ENCODE data around the gene TBL3.

Gene TBL3

DNA sequence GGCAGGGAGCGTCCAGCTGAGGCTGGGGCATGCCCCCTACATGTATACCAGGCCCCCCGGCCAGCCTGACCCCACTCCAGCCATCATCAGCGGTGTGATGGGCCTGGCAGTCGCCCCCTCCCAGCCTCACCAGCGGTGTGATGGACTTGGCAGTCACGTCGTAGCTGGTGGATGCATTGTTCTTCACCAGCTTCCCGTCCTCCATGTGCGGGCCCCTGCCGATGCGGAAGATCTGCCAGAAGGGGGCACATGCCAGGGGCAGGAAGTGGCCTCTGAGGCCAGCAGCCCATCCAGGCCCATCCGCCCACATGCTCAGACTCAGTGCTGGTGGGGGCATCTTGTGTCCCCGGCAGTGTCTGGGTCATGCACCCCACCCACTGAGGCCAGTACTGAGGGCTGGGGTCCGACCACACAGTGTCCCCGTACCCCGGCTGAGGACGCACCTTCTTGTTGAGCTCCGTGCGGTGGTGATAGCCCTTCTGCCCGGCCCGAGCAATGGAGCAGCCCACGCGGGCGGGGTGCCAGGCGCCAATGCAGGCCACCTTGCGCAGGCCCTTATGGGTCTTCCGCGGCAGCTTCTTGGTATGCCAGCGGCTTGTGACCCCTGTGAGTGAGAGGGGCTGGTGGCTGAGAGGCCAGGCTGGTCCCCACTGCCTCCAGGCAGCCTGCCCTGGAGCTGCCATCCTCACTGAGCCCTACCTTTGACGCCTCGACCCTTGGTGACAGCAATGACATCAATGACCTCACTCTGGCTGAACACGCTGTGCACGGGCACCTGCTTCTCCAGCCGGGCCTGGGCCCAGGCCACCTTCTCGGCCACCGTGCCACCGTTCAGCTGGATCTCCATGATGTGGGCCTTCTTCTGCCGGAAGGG, 25.1 kb upstream of the TBL3 start:
- TF ChIP-seq TOX (CRISPR knock-in tag; IDR thresholded peaks at IDR 0.05; ENCODE audit: borderline replicate concordance) (no peak), PPARA (CRISPR knock-in tag; IDR thresholded peaks at IDR 0.05; ENCODE audit: borderline replicate concordance) (no peak), ZNF8 (CRISPR knock-in tag; IDR thresholded peaks at IDR 0.05) (no peak), ZFP30 (CRISPR knock-in tag; IDR thresholded peaks at IDR 0.05) (no peak), ARNTL (CRISPR knock-in tag; IDR thresholded peaks at IDR 0.05; ENCODE audit: borderline replicate concordance, low read depth) (no peak), ZFP3 (CRISPR knock-in tag; IDR thresholded peaks at IDR 0.05) (no peak), SNAI2 (CRISPR knock-in tag; IDR thresholded peaks at IDR 0.05) (no peak), ZNF70 (CRISPR knock-in tag; IDR thresholded peaks at IDR 0.05) (no peak), CSDC2 (CRISPR knock-in tag; IDR thresholded peaks at IDR 0.05) (no peak), RARB (CRISPR knock-in tag; IDR thresholded peaks at IDR 0.05) (no peak), ESRRG (CRISPR knock-in tag; IDR thresholded peaks at IDR 0.05) (no peak), ZC3H10 (CRISPR knock-in tag; IDR thresholded peaks at IDR 0.05) (no peak), TCF4 (CRISPR knock-in tag; IDR thresholded peaks at IDR 0.05; ENCODE audit: borderline replicate concordance) (no peak)
- TF ChIP-seq, protein P1, sequence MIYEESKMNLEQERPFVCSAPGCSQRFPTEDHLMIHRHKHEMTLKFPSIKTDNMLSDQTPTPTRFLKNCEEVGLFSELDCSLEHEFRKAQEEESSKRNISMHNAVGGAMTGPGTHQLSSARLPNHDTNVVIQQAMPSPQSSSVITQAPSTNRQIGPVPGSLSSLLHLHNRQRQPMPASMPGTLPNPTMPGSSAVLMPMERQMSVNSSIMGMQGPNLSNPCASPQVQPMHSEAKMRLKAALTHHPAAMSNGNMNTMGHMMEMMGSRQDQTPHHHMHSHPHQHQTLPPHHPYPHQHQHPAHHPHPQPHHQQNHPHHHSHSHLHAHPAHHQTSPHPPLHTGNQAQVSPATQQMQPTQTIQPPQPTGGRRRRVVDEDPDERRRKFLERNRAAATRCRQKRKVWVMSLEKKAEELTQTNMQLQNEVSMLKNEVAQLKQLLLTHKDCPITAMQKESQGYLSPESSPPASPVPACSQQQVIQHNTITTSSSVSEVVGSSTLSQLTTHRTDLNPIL (CRISPR knock-in tag; IDR thresholded peaks at IDR 0.05; ENCODE audit: low read depth) = no peak
- TF ChIP-seq, protein P2, sequence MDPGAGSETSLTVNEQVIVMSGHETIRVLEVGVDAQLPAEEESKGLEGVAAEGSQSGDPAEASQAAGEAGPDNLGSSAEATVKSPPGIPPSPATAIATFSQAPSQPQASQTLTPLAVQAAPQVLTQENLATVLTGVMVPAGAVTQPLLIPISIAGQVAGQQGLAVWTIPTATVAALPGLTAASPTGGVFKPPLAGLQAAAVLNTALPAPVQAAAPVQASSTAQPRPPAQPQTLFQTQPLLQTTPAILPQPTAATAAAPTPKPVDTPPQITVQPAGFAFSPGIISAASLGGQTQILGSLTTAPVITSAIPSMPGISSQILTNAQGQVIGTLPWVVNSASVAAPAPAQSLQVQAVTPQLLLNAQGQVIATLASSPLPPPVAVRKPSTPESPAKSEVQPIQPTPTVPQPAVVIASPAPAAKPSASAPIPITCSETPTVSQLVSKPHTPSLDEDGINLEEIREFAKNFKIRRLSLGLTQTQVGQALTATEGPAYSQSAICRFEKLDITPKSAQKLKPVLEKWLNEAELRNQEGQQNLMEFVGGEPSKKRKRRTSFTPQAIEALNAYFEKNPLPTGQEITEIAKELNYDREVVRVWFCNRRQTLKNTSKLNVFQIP (CRISPR knock-in tag; IDR thresholded peaks at IDR 0.05; ENCODE audit: borderline replicate concordance, low read depth) = no peak
- TF ChIP-seq, protein P3, sequence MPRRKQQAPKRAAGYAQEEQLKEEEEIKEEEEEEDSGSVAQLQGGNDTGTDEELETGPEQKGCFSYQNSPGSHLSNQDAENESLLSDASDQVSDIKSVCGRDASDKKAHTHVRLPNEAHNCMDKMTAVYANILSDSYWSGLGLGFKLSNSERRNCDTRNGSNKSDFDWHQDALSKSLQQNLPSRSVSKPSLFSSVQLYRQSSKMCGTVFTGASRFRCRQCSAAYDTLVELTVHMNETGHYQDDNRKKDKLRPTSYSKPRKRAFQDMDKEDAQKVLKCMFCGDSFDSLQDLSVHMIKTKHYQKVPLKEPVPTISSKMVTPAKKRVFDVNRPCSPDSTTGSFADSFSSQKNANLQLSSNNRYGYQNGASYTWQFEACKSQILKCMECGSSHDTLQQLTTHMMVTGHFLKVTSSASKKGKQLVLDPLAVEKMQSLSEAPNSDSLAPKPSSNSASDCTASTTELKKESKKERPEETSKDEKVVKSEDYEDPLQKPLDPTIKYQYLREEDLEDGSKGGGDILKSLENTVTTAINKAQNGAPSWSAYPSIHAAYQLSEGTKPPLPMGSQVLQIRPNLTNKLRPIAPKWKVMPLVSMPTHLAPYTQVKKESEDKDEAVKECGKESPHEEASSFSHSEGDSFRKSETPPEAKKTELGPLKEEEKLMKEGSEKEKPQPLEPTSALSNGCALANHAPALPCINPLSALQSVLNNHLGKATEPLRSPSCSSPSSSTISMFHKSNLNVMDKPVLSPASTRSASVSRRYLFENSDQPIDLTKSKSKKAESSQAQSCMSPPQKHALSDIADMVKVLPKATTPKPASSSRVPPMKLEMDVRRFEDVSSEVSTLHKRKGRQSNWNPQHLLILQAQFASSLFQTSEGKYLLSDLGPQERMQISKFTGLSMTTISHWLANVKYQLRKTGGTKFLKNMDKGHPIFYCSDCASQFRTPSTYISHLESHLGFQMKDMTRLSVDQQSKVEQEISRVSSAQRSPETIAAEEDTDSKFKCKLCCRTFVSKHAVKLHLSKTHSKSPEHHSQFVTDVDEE (CRISPR knock-in tag; IDR thresholded peaks at IDR 0.05) = no peak
- TF ChIP-seq, protein P4, sequence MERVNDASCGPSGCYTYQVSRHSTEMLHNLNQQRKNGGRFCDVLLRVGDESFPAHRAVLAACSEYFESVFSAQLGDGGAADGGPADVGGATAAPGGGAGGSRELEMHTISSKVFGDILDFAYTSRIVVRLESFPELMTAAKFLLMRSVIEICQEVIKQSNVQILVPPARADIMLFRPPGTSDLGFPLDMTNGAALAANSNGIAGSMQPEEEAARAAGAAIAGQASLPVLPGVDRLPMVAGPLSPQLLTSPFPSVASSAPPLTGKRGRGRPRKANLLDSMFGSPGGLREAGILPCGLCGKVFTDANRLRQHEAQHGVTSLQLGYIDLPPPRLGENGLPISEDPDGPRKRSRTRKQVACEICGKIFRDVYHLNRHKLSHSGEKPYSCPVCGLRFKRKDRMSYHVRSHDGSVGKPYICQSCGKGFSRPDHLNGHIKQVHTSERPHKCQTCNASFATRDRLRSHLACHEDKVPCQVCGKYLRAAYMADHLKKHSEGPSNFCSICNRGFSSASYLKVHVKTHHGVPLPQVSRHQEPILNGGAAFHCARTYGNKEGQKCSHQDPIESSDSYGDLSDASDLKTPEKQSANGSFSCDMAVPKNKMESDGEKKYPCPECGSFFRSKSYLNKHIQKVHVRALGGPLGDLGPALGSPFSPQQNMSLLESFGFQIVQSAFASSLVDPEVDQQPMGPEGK (CRISPR knock-in tag; IDR thresholded peaks at IDR 0.05; ENCODE audit: borderline replicate concordance) = no peak
- TF ChIP-seq, protein P5, sequence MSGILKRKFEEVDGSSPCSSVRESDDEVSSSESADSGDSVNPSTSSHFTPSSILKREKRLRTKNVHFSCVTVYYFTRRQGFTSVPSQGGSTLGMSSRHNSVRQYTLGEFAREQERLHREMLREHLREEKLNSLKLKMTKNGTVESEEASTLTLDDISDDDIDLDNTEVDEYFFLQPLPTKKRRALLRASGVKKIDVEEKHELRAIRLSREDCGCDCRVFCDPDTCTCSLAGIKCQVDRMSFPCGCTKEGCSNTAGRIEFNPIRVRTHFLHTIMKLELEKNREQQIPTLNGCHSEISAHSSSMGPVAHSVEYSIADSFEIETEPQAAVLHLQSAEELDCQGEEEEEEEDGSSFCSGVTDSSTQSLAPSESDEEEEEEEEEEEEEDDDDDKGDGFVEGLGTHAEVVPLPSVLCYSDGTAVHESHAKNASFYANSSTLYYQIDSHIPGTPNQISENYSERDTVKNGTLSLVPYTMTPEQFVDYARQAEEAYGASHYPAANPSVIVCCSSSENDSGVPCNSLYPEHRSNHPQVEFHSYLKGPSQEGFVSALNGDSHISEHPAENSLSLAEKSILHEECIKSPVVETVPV (CRISPR knock-in tag; IDR thresholded peaks at IDR 0.05) = no peak
- no peak for ATAC-seq

DNA sequence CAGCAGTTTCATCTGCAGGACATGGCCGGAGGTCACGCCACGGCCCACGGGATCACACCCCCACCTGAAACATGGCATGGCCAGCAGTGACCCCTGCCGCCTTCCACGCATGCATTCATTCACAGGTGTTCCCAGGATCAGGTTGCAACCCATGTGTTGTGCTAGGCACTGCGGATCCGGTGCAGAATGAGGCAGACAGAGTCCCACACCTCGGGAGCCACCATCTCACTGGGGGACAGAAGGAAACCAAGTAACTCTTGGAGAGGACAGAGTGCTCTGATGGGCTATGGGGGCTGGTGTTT, 24.5 kb upstream of the TBL3 start:
- TF ChIP-seq, protein P3 (CRISPR knock-in tag; IDR thresholded peaks at IDR 0.05) = no peak
- TF ChIP-seq ZFP3 (CRISPR knock-in tag; IDR thresholded peaks at IDR 0.05) = no peak
- no peak for TF ChIP-seq PPARA (CRISPR knock-in tag; IDR thresholded peaks at IDR 0.05; ENCODE audit: borderline replicate concordance)
- no peak for TF ChIP-seq TCF4 (CRISPR knock-in tag; IDR thresholded peaks at IDR 0.05; ENCODE audit: borderline replicate concordance)
- no peak for TF ChIP-seq TOX (CRISPR knock-in tag; IDR thresholded peaks at IDR 0.05; ENCODE audit: borderline replicate concordance)
- no peak for TF ChIP-seq CSDC2 (CRISPR knock-in tag; IDR thresholded peaks at IDR 0.05)
- TF ChIP-seq ZC3H10 (CRISPR knock-in tag; IDR thresholded peaks at IDR 0.05) = no peak
- TF ChIP-seq, protein P1 (CRISPR knock-in tag; IDR thresholded peaks at IDR 0.05; ENCODE audit: low read depth) = no peak
- TF ChIP-seq ESRRG (CRISPR knock-in tag; IDR thresholded peaks at IDR 0.05) = no peak
- TF ChIP-seq OSR1 (CRISPR knock-in tag; IDR thresholded peaks at IDR 0.05) = no peak
- TF ChIP-seq, protein P5 (CRISPR knock-in tag; IDR thresholded peaks at IDR 0.05) = no peak
- TF ChIP-seq ISL1 (CRISPR knock-in tag; IDR thresholded peaks at IDR 0.05) = no peak
- TF ChIP-seq ZFP30 (CRISPR knock-in tag; IDR thresholded peaks at IDR 0.05) = no peak
- no peak for TF ChIP-seq BACH2 (CRISPR knock-in tag; IDR thresholded peaks at IDR 0.05; ENCODE audit: borderline replicate concordance)
- no peak for TF ChIP-seq ZNF565 (CRISPR knock-in tag; conservative IDR thresholded peaks at IDR 0.05; ENCODE audit: low read depth)
- no peak for TF ChIP-seq RARB (CRISPR knock-in tag; IDR thresholded peaks at IDR 0.05)
- no peak for TF ChIP-seq ZNF70 (CRISPR knock-in tag; IDR thresholded peaks at IDR 0.05)
- TF ChIP-seq ZNF8 (CRISPR knock-in tag; IDR thresholded peaks at IDR 0.05) = no peak
- no peak for TF ChIP-seq GLIS3 (CRISPR knock-in tag; IDR thresholded peaks at IDR 0.05)
- no peak for ATAC-seq

Data from SK-N-SH treated with all-trans-retinoic acid at 6 μM for 48 hours (cell line).